Glutamatergic neuron (in vitro differentiated cells): ENCODE results near the gene PSMD8. TPM values are rescaled to one million over a fixed set of nuclear protein-coding genes. Genes with fewer than 3 reads are reported as not detected.

Experiments
- DNase-seq: peaks from one replicate; pipeline ENCODE4 v3.0.0; 2022
- H3K27ac Mint-ChIP-seq: one replicate; pipeline ENCODE4 v1.8.0; 2020; ENCODE audit warnings: mild to moderate bottlenecking, mixed read lengths, inconsistent platforms; ENCODE audit not compliant: unreplicated experiment
- H3K27me3 Mint-ChIP-seq: one replicate; pipeline ENCODE4 v1.8.0; 2020; ENCODE audit warnings: mild to moderate bottlenecking, moderate library complexity, mixed read lengths, inconsistent platforms; ENCODE audit not compliant: unreplicated experiment
- H3K36me3 Mint-ChIP-seq: one replicate; pipeline ENCODE4 v1.8.0; 2020; ENCODE audit warnings: mild to moderate bottlenecking, mixed read lengths, inconsistent platforms; ENCODE audit not compliant: unreplicated experiment
- H3K4me1 Mint-ChIP-seq: one replicate; pipeline ENCODE4 v1.8.0; 2020; ENCODE audit warnings: mild to moderate bottlenecking, low read depth, mixed read lengths, inconsistent platforms; ENCODE audit not compliant: unreplicated experiment
- H3K4me3 Mint-ChIP-seq: one replicate; pipeline ENCODE4 v1.8.0; 2020; ENCODE audit warnings: mild to moderate bottlenecking, mixed read lengths, inconsistent platforms; ENCODE audit not compliant: unreplicated experiment
- H3K9me3 Mint-ChIP-seq: one replicate; pipeline ENCODE4 v1.8.0; 2020; ENCODE audit warnings: mild to moderate bottlenecking, moderate library complexity, mixed read lengths, inconsistent platforms; ENCODE audit not compliant: unreplicated experiment
- total RNA-seq: library from RNA; stranded (reverse); fragmentation: NEBNext Ultra II Directional; extraction: Animal tissue kit (Norgen Biotek cat#: 25700); gene quantifications from one replicate; pipeline ENCODE4 v1.2.1, GENCODE V29; 2021; ENCODE audit not compliant: unreplicated experiment
- TF ChIP-seq, protein P1 (sequence below): fragments of 200-600 bp; sonication (generic); IDR thresholded peaks from one replicate; pipeline ENCODE4 v1.5.0; 2021; ENCODE audit not compliant: partially characterized antibody, unreplicated experiment

PSMD8 gene
- total RNA-seq, 1 donor from 2014 or later, result 156 TPM

DNA sequence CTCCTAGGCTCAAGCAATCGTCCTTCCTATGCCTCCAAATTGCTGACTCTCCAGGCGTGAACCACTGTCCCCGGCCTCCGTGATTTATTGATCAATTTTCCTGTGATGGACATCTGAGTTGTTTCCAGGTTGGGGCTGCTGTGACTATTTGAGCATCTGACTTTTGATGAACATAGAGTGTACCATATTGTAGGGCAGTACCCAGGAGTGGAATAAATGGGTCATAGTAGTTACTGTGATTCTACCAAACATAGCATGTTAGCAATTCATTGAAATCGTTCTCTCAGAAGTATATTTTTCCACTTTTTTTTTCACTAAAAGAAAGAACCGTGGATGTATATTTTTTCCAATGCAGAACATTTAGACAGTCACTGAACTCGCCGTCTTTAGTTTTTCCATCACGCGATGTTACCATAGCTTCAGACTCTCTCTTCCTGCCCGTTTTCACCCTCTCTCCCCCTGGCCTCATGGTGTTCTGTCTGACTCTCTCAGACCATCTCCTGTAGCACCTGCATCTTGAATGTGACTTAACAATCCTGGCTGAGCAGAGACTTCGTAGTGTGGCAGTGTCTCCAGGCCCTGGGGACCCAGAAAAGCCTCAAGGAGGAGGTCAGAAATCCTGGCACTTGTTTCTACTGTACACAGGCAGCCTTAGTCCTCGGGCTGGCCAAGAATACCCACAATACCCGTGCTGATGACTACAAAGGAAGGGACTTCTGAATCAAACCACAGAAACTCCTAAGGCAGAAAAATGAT is 54.9 kb downstream of the PSMD8 start:
- Mint-ChIP-seq H3K4me1 (peaks cover 21% of the 10 kb centered on the region), H3K27ac (no peak overlapping the region), H3K27me3 (peaks cover 4% of the 10 kb centered on the region), H3K9me3 (peaks cover 2% of the 10 kb centered on the region), H3K4me3 (no peak overlapping the region), H3K36me3 (no peaks in the 10 kb centered on the region)
- TF ChIP-seq, protein P1, sequence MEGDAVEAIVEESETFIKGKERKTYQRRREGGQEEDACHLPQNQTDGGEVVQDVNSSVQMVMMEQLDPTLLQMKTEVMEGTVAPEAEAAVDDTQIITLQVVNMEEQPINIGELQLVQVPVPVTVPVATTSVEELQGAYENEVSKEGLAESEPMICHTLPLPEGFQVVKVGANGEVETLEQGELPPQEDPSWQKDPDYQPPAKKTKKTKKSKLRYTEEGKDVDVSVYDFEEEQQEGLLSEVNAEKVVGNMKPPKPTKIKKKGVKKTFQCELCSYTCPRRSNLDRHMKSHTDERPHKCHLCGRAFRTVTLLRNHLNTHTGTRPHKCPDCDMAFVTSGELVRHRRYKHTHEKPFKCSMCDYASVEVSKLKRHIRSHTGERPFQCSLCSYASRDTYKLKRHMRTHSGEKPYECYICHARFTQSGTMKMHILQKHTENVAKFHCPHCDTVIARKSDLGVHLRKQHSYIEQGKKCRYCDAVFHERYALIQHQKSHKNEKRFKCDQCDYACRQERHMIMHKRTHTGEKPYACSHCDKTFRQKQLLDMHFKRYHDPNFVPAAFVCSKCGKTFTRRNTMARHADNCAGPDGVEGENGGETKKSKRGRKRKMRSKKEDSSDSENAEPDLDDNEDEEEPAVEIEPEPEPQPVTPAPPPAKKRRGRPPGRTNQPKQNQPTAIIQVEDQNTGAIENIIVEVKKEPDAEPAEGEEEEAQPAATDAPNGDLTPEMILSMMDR, result no peak
- DNase-seq, result no peak

DNA sequence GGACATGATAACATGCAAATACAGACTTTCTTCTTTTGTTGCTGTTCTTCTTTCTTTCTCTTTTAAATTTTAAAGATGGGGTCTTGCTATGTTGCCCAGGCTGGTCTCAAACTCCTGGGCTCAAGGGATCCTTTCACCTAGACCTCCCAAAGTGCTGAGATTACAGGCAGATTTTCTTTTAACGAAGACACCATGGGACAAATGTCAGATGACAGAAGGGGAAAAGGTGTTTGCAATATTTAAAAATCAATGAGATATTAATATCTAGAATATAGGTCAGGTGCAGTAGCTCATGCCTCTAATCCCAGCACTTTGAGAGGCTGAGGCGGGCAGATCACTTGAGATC is 55.4 kb downstream of the PSMD8 start:
- Mint-ChIP-seq H3K36me3 (no peaks in the 10 kb centered on the region), H3K9me3 (peaks cover 2% of the 10 kb centered on the region), H3K27ac (no peak overlapping the region), H3K4me3 (no peak overlapping the region), H3K27me3 (peaks cover 6% of the 10 kb centered on the region), H3K4me1 (peaks cover 23% of the 10 kb centered on the region)
- TF ChIP-seq, protein P1, result no peak
- DNase-seq, result no peak

DNA sequence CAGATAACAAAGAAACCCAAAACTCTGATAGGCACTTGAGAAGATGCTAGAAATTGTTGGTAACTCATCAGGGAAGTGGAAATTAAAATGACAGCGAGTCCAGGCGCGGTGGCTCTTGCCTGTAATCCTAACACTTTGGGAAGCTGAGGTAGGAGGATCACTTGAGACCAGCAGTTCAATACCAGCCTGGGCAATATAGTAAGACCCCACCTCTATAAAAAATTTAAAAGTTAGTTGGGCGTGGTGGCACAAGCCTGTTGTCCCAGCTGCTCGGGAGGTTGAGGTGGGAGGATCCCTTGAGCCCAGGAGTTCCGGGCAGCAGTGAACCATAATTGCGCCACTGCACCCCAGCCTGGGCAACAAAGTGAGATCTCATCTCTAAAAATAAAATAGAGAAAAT is 56.6 kb downstream of the PSMD8 start:
- Mint-ChIP-seq H3K27ac (no peak overlapping the region), H3K4me3 (no peak overlapping the region), H3K4me1 (peaks cover 26% of the 10 kb centered on the region), H3K9me3 (no peaks in the 10 kb centered on the region), H3K36me3 (no peaks in the 10 kb centered on the region), H3K27me3 (peaks cover 6% of the 10 kb centered on the region)
- TF ChIP-seq, protein P1, result no peak
- no peak for DNase-seq

DNA sequence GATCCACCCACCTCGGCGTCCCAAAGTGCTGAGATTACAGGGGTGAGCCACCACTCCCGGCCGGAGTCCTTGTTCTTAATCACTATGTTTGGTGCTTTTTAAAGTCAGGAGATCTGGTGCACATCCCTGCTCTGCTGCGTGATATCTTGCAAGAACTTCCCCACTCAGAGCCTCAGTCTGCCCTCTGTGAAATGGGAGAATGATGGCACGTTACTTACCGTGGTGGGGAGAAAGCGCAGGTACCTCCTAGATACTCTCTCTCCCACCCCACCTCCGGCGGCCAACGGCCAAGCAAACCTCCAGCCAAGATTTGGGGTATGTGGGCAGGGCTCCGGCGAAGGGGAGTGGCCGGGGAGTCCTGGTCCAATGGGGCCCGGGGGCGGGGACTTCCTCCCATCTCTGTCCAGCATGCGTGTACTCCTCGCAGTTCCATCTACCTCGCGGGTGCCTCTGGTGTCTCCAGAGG is 58.9 kb downstream of the PSMD8 start, which contains the start of gene RYR1:
RYR1 (plus strand) TSS at position 424 of the 466 bp plus-strand sequence. CDS start 139 bp downstream, outside the sequence.
- peaks cover 22% of the 10 kb centered on the region for H3K4me1 Mint-ChIP-seq

More for the DNA sequence above, 58.9 kb downstream of the PSMD8 start, which contains the start of gene RYR1:
- peak within 1 kb of the TSS; percentile 83 for H3K27ac Mint-ChIP-seq
- no peaks in the 10 kb centered on the region for H3K9me3 Mint-ChIP-seq
- H3K36me3 Mint-ChIP-seq, result no peaks in the 10 kb centered on the region
- peak within 1 kb of the TSS; percentile 92 for H3K4me3 Mint-ChIP-seq
- H3K27me3 Mint-ChIP-seq, result peaks cover 4% of the 10 kb centered on the region
- TF ChIP-seq, protein P1, result no peak
- DNase-seq, result peak; percentile 81

Other genes starting within 250 kb of the PSMD8 start
- 33.8 TPM for gene DPF1, start 150.3 kb upstream of the PSMD8 start, total RNA-seq
- gene PPP1R14A, start 118.2 kb upstream of the PSMD8 start, total RNA-seq, result 327 TPM
- gene SPINT2, start 110.0 kb upstream of the PSMD8 start, total RNA-seq, result 78.9 TPM
- 1.1 TPM for gene C19orf33, start 70.3 kb upstream of the PSMD8 start, total RNA-seq
- gene YIF1B, start 58.6 kb upstream of the PSMD8 start, total RNA-seq, result 101 TPM
- gene KCNK6, start 54.7 kb upstream of the PSMD8 start, total RNA-seq, result 2.7 TPM
- 39.0 TPM for gene CATSPERG, start 38.7 kb upstream of the PSMD8 start, total RNA-seq
- gene GGN, start 13.5 kb downstream of the PSMD8 start, total RNA-seq, result 2.0 TPM
- 8.7 TPM for gene SPRED3, start 14.1 kb downstream of the PSMD8 start, total RNA-seq
- 5.8 TPM for gene FAM98C, start 28.5 kb downstream of the PSMD8 start, total RNA-seq
- gene RASGRP4, start 51.6 kb downstream of the PSMD8 start, total RNA-seq, result not detected
- 117 TPM for gene RYR1, start 59.1 kb downstream of the PSMD8 start, total RNA-seq
- 6.3 TPM for gene MAP4K1, start 243.4 kb downstream of the PSMD8 start, total RNA-seq
- gene EIF3K, start 244.6 kb downstream of the PSMD8 start, total RNA-seq, result 247 TPM